ENCODE measurements around the gene VWCE. TPM values are rescaled to one million over a fixed set of nuclear protein-coding genes. Genes with fewer than 3 reads are reported as not detected.

Gene VWCE
- total RNA-seq, 1 experiment from 2014 or later = 0.51 TPM

DNA sequence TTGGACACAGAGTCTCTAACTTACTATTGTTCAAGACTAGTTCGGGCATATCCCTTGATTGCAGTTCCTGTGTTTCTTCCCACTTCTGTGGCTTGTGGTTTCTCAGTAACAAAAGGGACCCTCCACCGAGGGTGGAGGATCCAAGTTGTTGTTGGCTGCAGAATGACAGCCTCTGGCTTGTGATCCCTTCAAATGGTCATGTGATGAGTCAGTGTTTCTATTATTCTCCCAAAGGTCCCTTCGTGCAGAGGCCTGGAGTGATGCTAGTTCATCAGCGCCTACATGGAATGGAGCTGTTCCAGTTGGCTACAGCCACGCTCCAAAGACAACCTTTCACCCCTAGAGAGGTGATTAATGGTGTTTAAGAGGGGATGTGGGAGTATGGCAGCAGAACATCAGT lies 2.6 kb upstream of the VWCE start:
- TF ChIP-seq POLR2AphosphoS5 (IDR thresholded peaks at IDR 0.05; ENCODE audit: low read depth, low read length) = no peak
- TF ChIP-seq, protein P1, sequence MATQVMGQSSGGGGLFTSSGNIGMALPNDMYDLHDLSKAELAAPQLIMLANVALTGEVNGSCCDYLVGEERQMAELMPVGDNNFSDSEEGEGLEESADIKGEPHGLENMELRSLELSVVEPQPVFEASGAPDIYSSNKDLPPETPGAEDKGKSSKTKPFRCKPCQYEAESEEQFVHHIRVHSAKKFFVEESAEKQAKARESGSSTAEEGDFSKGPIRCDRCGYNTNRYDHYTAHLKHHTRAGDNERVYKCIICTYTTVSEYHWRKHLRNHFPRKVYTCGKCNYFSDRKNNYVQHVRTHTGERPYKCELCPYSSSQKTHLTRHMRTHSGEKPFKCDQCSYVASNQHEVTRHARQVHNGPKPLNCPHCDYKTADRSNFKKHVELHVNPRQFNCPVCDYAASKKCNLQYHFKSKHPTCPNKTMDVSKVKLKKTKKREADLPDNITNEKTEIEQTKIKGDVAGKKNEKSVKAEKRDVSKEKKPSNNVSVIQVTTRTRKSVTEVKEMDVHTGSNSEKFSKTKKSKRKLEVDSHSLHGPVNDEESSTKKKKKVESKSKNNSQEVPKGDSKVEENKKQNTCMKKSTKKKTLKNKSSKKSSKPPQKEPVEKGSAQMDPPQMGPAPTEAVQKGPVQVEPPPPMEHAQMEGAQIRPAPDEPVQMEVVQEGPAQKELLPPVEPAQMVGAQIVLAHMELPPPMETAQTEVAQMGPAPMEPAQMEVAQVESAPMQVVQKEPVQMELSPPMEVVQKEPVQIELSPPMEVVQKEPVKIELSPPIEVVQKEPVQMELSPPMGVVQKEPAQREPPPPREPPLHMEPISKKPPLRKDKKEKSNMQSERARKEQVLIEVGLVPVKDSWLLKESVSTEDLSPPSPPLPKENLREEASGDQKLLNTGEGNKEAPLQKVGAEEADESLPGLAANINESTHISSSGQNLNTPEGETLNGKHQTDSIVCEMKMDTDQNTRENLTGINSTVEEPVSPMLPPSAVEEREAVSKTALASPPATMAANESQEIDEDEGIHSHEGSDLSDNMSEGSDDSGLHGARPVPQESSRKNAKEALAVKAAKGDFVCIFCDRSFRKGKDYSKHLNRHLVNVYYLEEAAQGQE (IDR thresholded peaks at IDR 0.05; ENCODE audit: insufficient read depth in 1 of 2, low read depth in 2 of 2, low read length in 1 of 2) = no peak
- TF ChIP-seq, protein P2, sequence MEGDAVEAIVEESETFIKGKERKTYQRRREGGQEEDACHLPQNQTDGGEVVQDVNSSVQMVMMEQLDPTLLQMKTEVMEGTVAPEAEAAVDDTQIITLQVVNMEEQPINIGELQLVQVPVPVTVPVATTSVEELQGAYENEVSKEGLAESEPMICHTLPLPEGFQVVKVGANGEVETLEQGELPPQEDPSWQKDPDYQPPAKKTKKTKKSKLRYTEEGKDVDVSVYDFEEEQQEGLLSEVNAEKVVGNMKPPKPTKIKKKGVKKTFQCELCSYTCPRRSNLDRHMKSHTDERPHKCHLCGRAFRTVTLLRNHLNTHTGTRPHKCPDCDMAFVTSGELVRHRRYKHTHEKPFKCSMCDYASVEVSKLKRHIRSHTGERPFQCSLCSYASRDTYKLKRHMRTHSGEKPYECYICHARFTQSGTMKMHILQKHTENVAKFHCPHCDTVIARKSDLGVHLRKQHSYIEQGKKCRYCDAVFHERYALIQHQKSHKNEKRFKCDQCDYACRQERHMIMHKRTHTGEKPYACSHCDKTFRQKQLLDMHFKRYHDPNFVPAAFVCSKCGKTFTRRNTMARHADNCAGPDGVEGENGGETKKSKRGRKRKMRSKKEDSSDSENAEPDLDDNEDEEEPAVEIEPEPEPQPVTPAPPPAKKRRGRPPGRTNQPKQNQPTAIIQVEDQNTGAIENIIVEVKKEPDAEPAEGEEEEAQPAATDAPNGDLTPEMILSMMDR (IDR thresholded peaks at IDR 0.05) = no peak
- TF ChIP-seq SIN3A (IDR thresholded peaks at IDR 0.05; ENCODE audit: borderline replicate concordance, insufficient read depth, low read depth, low read length) = no peak
- no peak for TF ChIP-seq TCF7L2 (IDR thresholded peaks at IDR 0.05; ENCODE audit: low read depth, low read length)
- Histone ChIP-seq H3K27ac (ENCODE audit: low read length) (no peak overlapping the region), H3K27me3 (ENCODE audit: control insufficient read depth, insufficient read depth, low read length) (no peaks in the 10 kb centered on the region), H3K4me3 (ENCODE audit: low read depth in 2 of 2, low read length in 2 of 2) (no peak overlapping the region), H3K4me1 (ENCODE audit: control insufficient read depth, insufficient read depth, low read length) (no peaks in the 10 kb centered on the region), H3K36me3 (ENCODE audit: control insufficient read depth, insufficient read depth, low read length) (peaks cover 15% of the 10 kb centered on the region), H3K9me3 (ENCODE audit: control insufficient read depth, insufficient read depth, low read depth, low read length) (no peaks in the 10 kb centered on the region)
- intact Hi-C loops (cut with micrococcal nuclease; ENCODE audit: unreplicated experiment) (no loop called here), in situ Hi-C loops (cut with HindIII; ENCODE audit: low pct_unique_long_range_greater_than_20kb, low sequenced_read_pairs) (no loop called here)
- ChIA-PET POLR2A (no interaction called here), CTCF (no interaction called here)
- no peak for ATAC-seq
- no TSS peak for BruUV-seq (replicated peaks)
- DNase-seq (ENCODE audit: low read depth, low spot score) = no peak

DNA sequence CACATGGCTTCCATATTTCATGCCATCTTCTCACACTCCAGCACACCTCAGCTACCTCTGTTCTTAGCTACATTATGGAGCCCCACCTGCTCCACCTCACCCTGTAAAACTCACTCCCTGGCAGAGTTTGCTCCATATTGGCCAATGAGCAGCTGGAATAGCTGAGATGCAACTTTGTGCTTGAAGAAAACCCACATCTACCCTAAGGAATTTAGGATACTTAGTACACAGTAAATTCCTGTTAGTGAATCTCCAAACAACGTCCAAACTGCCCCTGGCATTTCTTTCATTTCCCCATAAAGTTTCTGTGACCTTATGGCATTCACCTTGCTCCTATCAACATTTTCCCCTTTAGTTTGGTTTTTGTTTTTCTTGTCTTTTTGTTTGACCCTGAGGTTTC lies 2.2 kb upstream of the VWCE start:
- DNase-seq (ENCODE audit: low read depth, low spot score) = no peak
- no peak for ATAC-seq
- H3K9me3 ChIP-seq (ENCODE audit: control insufficient read depth, insufficient read depth, low read depth, low read length) = no peaks in the 10 kb centered on the region
- POLR2A ChIA-PET = no interaction called here
- no peaks in the 10 kb centered on the region for H3K27me3 ChIP-seq (ENCODE audit: control insufficient read depth, insufficient read depth, low read length)
- TF ChIP-seq, protein P1 (IDR thresholded peaks at IDR 0.05; ENCODE audit: insufficient read depth in 1 of 2, low read depth in 2 of 2, low read length in 1 of 2) = no peak
- TF ChIP-seq, protein P2 (IDR thresholded peaks at IDR 0.05) = no peak
- TF ChIP-seq TCF7L2 (IDR thresholded peaks at IDR 0.05; ENCODE audit: low read depth, low read length) (no peak), SIN3A (IDR thresholded peaks at IDR 0.05; ENCODE audit: borderline replicate concordance, insufficient read depth, low read depth, low read length) (no peak), POLR2AphosphoS5 (IDR thresholded peaks at IDR 0.05; ENCODE audit: low read depth, low read length) (no peak)
- H3K36me3 ChIP-seq (ENCODE audit: control insufficient read depth, insufficient read depth, low read length) = peaks cover 15% of the 10 kb centered on the region
- no peak overlapping the region for H3K4me3 ChIP-seq (ENCODE audit: low read depth in 2 of 2, low read length in 2 of 2)
- intact Hi-C loops (cut with micrococcal nuclease; ENCODE audit: unreplicated experiment) (no loop called here), in situ Hi-C loops (cut with HindIII; ENCODE audit: low pct_unique_long_range_greater_than_20kb, low sequenced_read_pairs) (no loop called here)
- BruUV-seq (replicated peaks) = no TSS peak
- H3K27ac ChIP-seq (ENCODE audit: low read length) = no peak overlapping the region
- no peaks in the 10 kb centered on the region for H3K4me1 ChIP-seq (ENCODE audit: control insufficient read depth, insufficient read depth, low read length)
- CTCF ChIA-PET = no interaction called here
